Cardiac muscle cell (in vitro differentiated cells and primary cell): ENCODE data around the gene PSMA6. TPM values are rescaled to one million over a fixed set of nuclear protein-coding genes. Genes with fewer than 3 reads are reported as not detected.

Experiments
- DNase-seq, 2 donors: peaks; one replicate each; pipeline versions ENCODE4 v3.0.0 to v3.0.0-alpha.2; 2010 to 2017; ENCODE audit warnings: low read depth in 1 of 2, low spot score in 1 of 2
- H3K27ac ChIP-seq: fragments of 200-600 bp; sonication (generic); 2 replicates; pipeline ENCODE4 v1.5.1; 2016
- H3K27me3 ChIP-seq: fragments of 200-600 bp; sonication (generic); 2 replicates; pipeline ENCODE4 v1.6.0; 2016; ENCODE audit warnings: control low read depth
- H3K36me3 ChIP-seq: fragments of 200-600 bp; sonication (generic); 2 replicates; pipeline ENCODE4 v1.5.1; 2016; ENCODE audit warnings: control low read depth
- H3K4me1 ChIP-seq: fragments of 200-600 bp; sonication (generic); 2 replicates; pipeline ENCODE4 v1.8.1; 2017; ENCODE audit warnings: low read depth, mild to moderate bottlenecking, mixed run types
- H3K4me3 ChIP-seq: fragments of 200-600 bp; sonication (generic); 2 replicates; pipeline ENCODE4 v1.5.1; 2016; ENCODE audit warnings: mild to moderate bottlenecking
- H3K9me3 ChIP-seq: fragments of 200-600 bp; sonication (generic); 2 replicates; pipeline ENCODE4 v1.5.1; 2017; ENCODE audit warnings: low read depth, mild to moderate bottlenecking, control low read depth
- polyA plus RNA-seq: library from polyadenylated mRNA; unstranded; fragments of >200 nt; fragmentation: Nextera tagmentation; extraction: Ambion mirVana; gene quantifications from 2 replicates; pipeline ENCODE4 v1.2.1, GENCODE V29; 2016
- total RNA-seq: library from RNA; depleted of rRNA; stranded (reverse); fragments of >200 nt; gene quantifications from 2 replicates; pipeline ENCODE4 v1.2.3, GENCODE V29; 2016
- TF ChIP-seq, protein P1 (sequence below): IDR thresholded peaks from 2 replicates; pipeline ENCODE4 v1.5.1; 2012; ENCODE audit warnings: low read depth, mild to moderate bottlenecking, low read length

Gene PSMA6
- total and polyA plus RNA-seq, 2 experiments from 2014 or later = 143 to 352 TPM

DNA sequence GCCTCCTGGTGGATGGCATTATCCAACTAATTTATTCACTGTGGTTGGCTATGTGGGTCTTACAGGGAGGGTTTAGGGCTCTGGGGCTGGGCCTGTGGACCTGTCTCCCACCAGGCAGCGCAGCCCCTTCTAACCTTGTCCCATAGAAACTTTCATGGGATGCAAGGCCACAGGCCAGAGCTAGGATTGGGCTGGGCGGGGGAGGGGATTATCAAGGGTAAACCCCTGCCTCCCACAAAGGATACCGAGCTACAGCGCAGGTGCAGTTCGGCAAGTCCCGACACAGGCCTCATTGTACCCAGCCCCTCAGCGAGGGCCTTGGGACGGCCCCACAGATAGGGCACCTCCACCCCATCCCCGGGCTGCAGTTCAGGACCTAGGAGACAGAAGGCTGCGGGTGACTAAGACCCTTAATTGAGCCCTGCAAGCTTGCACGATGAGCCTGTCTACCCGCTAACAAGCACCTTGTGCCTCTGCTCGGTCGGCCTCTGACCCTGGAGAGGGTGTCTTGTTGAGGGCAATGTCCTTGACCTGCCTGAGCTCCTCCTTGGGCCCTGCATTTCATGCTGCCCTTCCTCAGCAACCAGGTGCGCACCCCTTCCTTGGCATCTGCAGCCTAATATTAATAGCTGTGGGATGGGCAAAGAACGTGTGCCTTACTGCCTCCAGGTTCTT lies 46.7 kb downstream of the PSMA6 start:
- DNase-seq = no peak
- peaks cover 31% of the 10 kb centered on the region for H3K4me1 ChIP-seq
- TF ChIP-seq, protein P1, sequence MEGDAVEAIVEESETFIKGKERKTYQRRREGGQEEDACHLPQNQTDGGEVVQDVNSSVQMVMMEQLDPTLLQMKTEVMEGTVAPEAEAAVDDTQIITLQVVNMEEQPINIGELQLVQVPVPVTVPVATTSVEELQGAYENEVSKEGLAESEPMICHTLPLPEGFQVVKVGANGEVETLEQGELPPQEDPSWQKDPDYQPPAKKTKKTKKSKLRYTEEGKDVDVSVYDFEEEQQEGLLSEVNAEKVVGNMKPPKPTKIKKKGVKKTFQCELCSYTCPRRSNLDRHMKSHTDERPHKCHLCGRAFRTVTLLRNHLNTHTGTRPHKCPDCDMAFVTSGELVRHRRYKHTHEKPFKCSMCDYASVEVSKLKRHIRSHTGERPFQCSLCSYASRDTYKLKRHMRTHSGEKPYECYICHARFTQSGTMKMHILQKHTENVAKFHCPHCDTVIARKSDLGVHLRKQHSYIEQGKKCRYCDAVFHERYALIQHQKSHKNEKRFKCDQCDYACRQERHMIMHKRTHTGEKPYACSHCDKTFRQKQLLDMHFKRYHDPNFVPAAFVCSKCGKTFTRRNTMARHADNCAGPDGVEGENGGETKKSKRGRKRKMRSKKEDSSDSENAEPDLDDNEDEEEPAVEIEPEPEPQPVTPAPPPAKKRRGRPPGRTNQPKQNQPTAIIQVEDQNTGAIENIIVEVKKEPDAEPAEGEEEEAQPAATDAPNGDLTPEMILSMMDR = no peak

DNA sequence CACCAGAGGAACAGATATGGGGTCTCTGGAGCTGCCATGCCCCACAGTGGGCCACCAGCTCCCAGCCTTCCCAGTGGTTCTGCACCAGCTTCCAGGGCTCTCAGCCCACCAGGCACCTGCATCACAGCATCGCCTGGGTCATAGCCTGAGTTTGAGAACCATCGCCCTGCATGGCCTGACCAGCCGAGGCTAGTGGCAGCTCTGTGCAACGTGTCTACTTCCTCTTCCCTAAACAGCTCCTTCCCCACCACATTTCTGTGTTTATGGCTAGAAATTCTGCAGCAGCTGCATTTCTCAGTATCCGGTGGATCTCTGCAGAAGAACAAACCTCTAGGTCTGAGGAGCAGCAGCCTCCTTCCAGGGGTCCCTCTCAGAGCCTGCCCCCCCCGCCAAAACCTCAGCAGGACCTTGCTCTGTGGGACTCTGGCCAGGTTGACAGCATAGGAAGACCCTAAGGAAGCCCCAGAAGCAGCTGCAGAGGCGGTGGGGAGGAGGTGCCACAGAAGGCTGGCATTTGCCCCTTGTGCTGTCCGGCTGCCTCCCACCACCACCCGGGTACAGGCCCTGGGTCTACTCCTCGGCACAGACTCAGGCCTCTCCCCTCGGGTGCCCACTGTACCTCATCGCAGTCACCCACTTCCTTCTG lies 47.7 kb downstream of the PSMA6 start:
- Histone ChIP-seq H3K9me3 (no peaks in the 10 kb centered on the region), H3K27me3 (no peaks in the 10 kb centered on the region), H3K4me1 (peaks cover 31% of the 10 kb centered on the region), H3K27ac (no peak overlapping the region), H3K36me3 (no peaks in the 10 kb centered on the region), H3K4me3 (no peak overlapping the region)
- TF ChIP-seq, protein P1 = no peak
- no peak for DNase-seq

More for the DNA sequence above, 46.7 kb downstream of the PSMA6 start:
- Histone ChIP-seq H3K9me3 (no peaks in the 10 kb centered on the region), H3K4me3 (no peak overlapping the region), H3K27ac (no peak overlapping the region), H3K36me3 (no peaks in the 10 kb centered on the region), H3K27me3 (no peaks in the 10 kb centered on the region)

DNA sequence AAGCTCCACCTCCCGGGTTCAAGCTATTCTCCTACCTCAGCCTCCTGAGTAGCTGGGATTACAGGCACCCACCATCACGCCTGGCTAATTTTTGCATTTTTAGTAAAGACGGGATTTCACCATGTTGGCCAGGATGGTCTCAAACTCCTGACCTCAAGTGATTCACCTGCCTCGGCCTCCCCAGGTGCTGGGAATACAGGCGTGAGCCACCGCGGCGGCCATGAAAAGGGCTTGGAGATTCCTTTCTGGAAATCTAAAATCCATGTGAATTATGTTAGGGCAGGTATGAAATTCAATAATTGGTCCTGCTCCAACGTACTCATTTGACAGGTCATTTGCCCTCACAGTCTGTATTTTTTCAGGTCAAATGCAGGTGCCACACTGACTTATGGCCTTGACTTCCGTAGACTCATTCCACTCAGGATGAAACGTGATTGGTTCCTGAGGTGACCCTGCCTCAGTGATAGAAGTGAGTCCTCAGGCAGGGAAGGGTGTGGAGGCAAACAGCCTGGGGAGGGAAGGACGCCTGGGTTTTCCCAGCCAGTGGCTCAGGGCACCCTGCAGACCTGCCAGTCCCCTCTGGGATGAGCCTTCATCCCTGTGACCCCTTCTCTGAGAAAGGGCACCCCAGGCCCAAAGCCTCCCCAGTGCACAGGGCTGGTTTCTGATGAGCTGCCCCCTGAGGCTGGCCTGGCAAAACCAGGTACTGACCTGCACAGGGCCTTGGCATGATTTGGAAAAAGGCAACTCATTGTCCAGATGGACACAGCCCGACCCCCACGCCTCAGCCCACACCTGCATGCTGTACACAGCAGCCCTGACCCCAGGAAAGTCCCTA lies 48.7 kb downstream of the PSMA6 start:
- no peak overlapping the region for H3K4me3 ChIP-seq
- H3K36me3 ChIP-seq = no peaks in the 10 kb centered on the region
- H3K27me3 ChIP-seq = no peaks in the 10 kb centered on the region
- TF ChIP-seq, protein P1 = no peak
- no peak for DNase-seq
- peak overlapping the region; percentile 76 for H3K27ac ChIP-seq
- H3K4me1 ChIP-seq = peaks cover 24% of the 10 kb centered on the region
- H3K9me3 ChIP-seq = no peaks in the 10 kb centered on the region

DNA sequence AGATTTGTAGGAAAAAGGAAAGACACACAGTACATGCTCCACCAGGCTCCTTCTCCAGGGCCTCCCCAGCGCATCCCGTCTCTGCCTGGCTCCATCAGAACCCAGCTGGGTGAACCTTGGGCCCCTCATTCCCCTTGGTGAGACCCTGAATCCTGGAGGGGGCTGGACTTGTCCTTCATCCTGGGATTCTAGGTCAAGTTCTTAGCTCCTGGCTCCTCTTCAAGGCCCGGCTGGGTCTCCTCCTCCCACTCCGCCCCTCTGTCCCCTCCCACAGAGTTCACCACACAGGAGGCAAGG lies 49.2 kb downstream of the PSMA6 start:
- Histone ChIP-seq H3K9me3 (no peaks in the 10 kb centered on the region), H3K36me3 (no peaks in the 10 kb centered on the region), H3K4me3 (no peak overlapping the region), H3K27me3 (no peaks in the 10 kb centered on the region), H3K27ac (peak overlapping the region; percentile 76), H3K4me1 (peaks cover 20% of the 10 kb centered on the region)
- TF ChIP-seq, protein P1 = no peak
- DNase-seq = no peak

DNA sequence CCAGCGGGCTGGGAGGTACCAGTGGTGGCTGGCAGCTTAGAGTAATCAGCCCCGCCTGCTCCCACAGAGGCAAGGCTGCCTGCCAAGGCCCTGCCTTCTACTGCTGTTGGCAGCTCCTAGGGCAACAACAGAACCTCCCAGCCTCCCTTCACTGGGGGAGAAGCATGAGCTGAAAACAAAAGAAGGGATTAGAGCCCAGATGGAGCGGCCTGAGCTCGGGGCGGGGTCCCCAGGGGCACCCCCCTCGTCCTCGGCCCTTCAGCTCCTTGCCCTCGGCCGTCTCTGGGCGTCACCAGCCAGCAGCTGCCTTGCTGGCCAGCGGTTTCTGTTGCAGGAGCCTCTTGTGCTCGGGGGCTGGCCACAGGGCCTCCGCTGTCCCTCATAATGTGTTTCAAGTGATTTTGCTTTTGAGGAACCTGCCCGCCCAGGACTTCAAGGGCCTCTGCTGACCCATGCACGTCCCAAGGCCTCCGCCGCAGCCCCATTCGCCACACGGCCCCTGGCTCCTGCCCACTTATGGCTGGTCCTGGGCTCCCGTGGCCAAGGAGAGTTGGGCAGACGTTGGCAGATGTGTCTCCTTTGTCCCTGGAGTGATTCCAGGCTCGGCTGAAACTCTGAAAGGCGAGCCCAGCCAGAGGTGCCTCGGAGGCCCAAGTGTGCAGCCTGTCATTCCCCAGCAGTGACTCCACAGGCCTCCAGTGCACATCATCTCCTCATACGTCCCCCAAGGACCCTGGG lies 49.7 kb downstream of the PSMA6 start:
- Histone ChIP-seq H3K4me3 (no peak overlapping the region), H3K27ac (peak overlapping the region; percentile 76), H3K4me1 (peaks cover 15% of the 10 kb centered on the region), H3K27me3 (no peaks in the 10 kb centered on the region), H3K36me3 (no peaks in the 10 kb centered on the region), H3K9me3 (no peaks in the 10 kb centered on the region)
- peak; percentile 85 to 97 for DNase-seq
- TF ChIP-seq, protein P1 = no peak
